Vagina (tissue), 2 donors: ENCODE data around the gene PTPRN2.

ENCODE experiments used
- POLR2A ChIP-seq, 2 donors: fragments of 450-650 bp; IDR thresholded peaks; one replicate each; pipeline ENCODE4 v1.6.1; 2017; ENCODE audit warnings: antibody characterized with exemption in 2 of 2, mild to moderate bottlenecking in 2 of 2, moderate library complexity in 2 of 2
- POLR2AphosphoS5 ChIP-seq, 2 donors: sonication (generic); formaldehyde crosslinking; IDR thresholded peaks; one replicate each; pipeline ENCODE4 v1.9.0; 2017; ENCODE audit warnings: antibody characterized with exemption in 2 of 2, mild to moderate bottlenecking in 2 of 2, low read depth in 1 of 2; ENCODE audit not compliant: insufficient read depth in 1 of 2
- TF ChIP-seq, protein P1 (sequence below), 3 experiments: fragments of 450-650 bp in 2 of 3; fragments of 200-600 bp in 1 of 3; sonication (generic) in 1 of 3; IDR thresholded peaks; one replicate each; pipeline ENCODE4 v1.5.1; 2017 to 2019; ENCODE audit warnings: antibody characterized with exemption in 3 of 3, mild to moderate bottlenecking in 2 of 3, moderate library complexity in 2 of 3

GRCh38 chr7:158111906-158112570 lies 475.6 kb downstream of the PTPRN2 start:
- TF ChIP-seq, protein P1, sequence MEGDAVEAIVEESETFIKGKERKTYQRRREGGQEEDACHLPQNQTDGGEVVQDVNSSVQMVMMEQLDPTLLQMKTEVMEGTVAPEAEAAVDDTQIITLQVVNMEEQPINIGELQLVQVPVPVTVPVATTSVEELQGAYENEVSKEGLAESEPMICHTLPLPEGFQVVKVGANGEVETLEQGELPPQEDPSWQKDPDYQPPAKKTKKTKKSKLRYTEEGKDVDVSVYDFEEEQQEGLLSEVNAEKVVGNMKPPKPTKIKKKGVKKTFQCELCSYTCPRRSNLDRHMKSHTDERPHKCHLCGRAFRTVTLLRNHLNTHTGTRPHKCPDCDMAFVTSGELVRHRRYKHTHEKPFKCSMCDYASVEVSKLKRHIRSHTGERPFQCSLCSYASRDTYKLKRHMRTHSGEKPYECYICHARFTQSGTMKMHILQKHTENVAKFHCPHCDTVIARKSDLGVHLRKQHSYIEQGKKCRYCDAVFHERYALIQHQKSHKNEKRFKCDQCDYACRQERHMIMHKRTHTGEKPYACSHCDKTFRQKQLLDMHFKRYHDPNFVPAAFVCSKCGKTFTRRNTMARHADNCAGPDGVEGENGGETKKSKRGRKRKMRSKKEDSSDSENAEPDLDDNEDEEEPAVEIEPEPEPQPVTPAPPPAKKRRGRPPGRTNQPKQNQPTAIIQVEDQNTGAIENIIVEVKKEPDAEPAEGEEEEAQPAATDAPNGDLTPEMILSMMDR (IDR thresholded peaks at IDR 0.05) = no peak
- TF ChIP-seq POLR2A (IDR thresholded peaks at IDR 0.05) (no peak), POLR2AphosphoS5 (IDR thresholded peaks at IDR 0.05; ENCODE audit: insufficient read depth in 1 of 2, low read depth in 1 of 2) (no peak)
